HepG2 (cell line): ENCODE data around the gene NCAPD2. TPM values are rescaled to one million over a fixed set of nuclear protein-coding genes. Genes with fewer than 3 reads are reported as not detected.

Experiments
- CAMTA2 ChIP-seq: sonication (generic); formaldehyde crosslinking; IDR thresholded peaks from 2 replicates; pipeline ENCODE4 v1.4.0; 2020; ENCODE audit warnings: mild to moderate bottlenecking, missing genetic modification reagents, borderline replicate concordance
- CBX1 ChIP-seq: IDR thresholded peaks from one replicate; pipeline ENCODE4 v1.6.1; 2016; ENCODE audit warnings: antibody characterized with exemption, low read depth
- FLYWCH1 ChIP-seq: sonication (generic); formaldehyde crosslinking; IDR thresholded peaks from 2 replicates; pipeline ENCODE4 v1.8.1; 2023; ENCODE audit warnings: mild to moderate bottlenecking, missing genetic modification reagents
- GTF3A ChIP-seq: sonication (generic); formaldehyde crosslinking; conservative IDR thresholded peaks from 2 replicates; pipeline ENCODE4 v1.4.0; 2020; ENCODE audit warnings: mild to moderate bottlenecking, missing genetic modification reagents
- HNF4A ChIP-seq: sonication (generic); formaldehyde crosslinking; IDR thresholded peaks from 2 replicates; pipeline ENCODE4 v1.4.0; 2020; ENCODE audit warnings: missing genetic modification reagents
- IKZF1 ChIP-seq: fragments of 450-650 bp; IDR thresholded peaks from 2 replicates; pipeline ENCODE4 v1.7.1; 2016
- KDM3A ChIP-seq: IDR thresholded peaks from 2 replicates; pipeline ENCODE4 v1.6.1; 2018; ENCODE audit warnings: low read depth, missing compliant biosample characterization
- KLF11 ChIP-seq: IDR thresholded peaks from 2 replicates; pipeline ENCODE4 v1.6.1; 2016; ENCODE audit warnings: missing compliant biosample characterization
- KLF13 ChIP-seq: sonication (generic); formaldehyde crosslinking; IDR thresholded peaks from 2 replicates; pipeline ENCODE4 v1.4.0; 2020; ENCODE audit warnings: mild to moderate bottlenecking, missing genetic modification reagents
- LCORL ChIP-seq, 2 experiments: fragments of 450-650 bp in 1 of 2; sonication (generic) in 1 of 2; formaldehyde crosslinking in 1 of 2; IDR thresholded peaks; 2 replicates each; pipeline versions ENCODE4 v1.5.0 to v1.6.1; 2017 to 2020; ENCODE audit warnings: antibody characterized with exemption in 1 of 2, missing genetic modification reagents in 1 of 2
- NFKB2 ChIP-seq: sonication (generic); formaldehyde crosslinking; IDR thresholded peaks from 2 replicates; pipeline ENCODE4 v1.4.0; 2020; ENCODE audit warnings: missing genetic modification reagents, borderline replicate concordance
- NFKBIZ ChIP-seq: IDR thresholded peaks from 2 replicates; pipeline ENCODE4 v1.6.1; 2018; ENCODE audit warnings: missing genetic modification reagents, missing compliant biosample characterization
- NR2F6 ChIP-seq, 2 experiments: IDR thresholded peaks; 2 replicates each; pipeline ENCODE4 v1.6.1; 2016; ENCODE audit warnings: antibody characterized with exemption in 1 of 2, mild to moderate bottlenecking in 1 of 2
- PLRG1 ChIP-seq: fragments of 450-650 bp; conservative IDR thresholded peaks from 2 replicates; pipeline ENCODE4 v1.6.1; 2016
- POLR2G ChIP-seq: fragments of 200-400 bp; formaldehyde crosslinking; IDR thresholded peaks from 2 replicates; pipeline ENCODE4 v1.6.1; 2018; ENCODE audit warnings: mild to moderate bottlenecking, low read depth, low read length, moderate library complexity
- RFX5 ChIP-seq: IDR thresholded peaks from 2 replicates; pipeline ENCODE4 v1.6.1; 2011; ENCODE audit warnings: low read depth, low read length, improper control_type of control experiment
- SPEN ChIP-seq: sonication (generic); formaldehyde crosslinking; IDR thresholded peaks from 2 replicates; pipeline ENCODE4 v1.5.1; 2020; ENCODE audit warnings: low read depth, mild to moderate bottlenecking, missing genetic modification reagents
- XBP1 ChIP-seq: sonication (generic); formaldehyde crosslinking; IDR thresholded peaks from 2 replicates; pipeline ENCODE4 v1.5.0; 2020; ENCODE audit warnings: missing genetic modification reagents
- ZBTB20 ChIP-seq: sonication (generic); formaldehyde crosslinking; IDR thresholded peaks from 2 replicates; pipeline ENCODE4 v1.8.1; 2023; ENCODE audit warnings: missing genetic modification reagents, low read depth, mild to moderate bottlenecking, borderline replicate concordance
- ZFP90 ChIP-seq: sonication (generic); formaldehyde crosslinking; IDR thresholded peaks from 2 replicates; pipeline ENCODE4 v1.8.0; 2022; ENCODE audit warnings: missing genetic modification reagents, mild to moderate bottlenecking, inconsistent platforms, borderline replicate concordance
- ZKSCAN5 ChIP-seq: sonication (generic); formaldehyde crosslinking; IDR thresholded peaks from 2 replicates; pipeline ENCODE4 v1.5.1; 2020; ENCODE audit warnings: mild to moderate bottlenecking, missing genetic modification reagents
- ZMAT3 ChIP-seq: sonication (generic); formaldehyde crosslinking; conservative IDR thresholded peaks from 2 replicates; pipeline ENCODE4 v1.7.0; 2021; ENCODE audit warnings: missing genetic modification reagents
- ZNF143 ChIP-seq: sonication (generic); formaldehyde crosslinking; IDR thresholded peaks from 2 replicates; pipeline ENCODE4 v1.4.0; 2020; ENCODE audit warnings: missing genetic modification reagents
- ZNF235 ChIP-seq: sonication (generic); formaldehyde crosslinking; IDR thresholded peaks from 2 replicates; pipeline ENCODE4 v1.8.1; 2023; ENCODE audit warnings: mild to moderate bottlenecking, missing genetic modification reagents, borderline replicate concordance
- ZNF556 ChIP-seq: sonication (generic); formaldehyde crosslinking; IDR thresholded peaks from 2 replicates; pipeline ENCODE4 v1.4.0; 2020; ENCODE audit warnings: mild to moderate bottlenecking, missing genetic modification reagents, borderline replicate concordance
- ZNF607 ChIP-seq: sonication (generic); formaldehyde crosslinking; IDR thresholded peaks from 2 replicates; pipeline ENCODE4 v1.5.1; 2020; ENCODE audit warnings: missing genetic modification reagents, mild to moderate bottlenecking, borderline replicate concordance
- ZNF761 ChIP-seq: sonication (generic); formaldehyde crosslinking; conservative IDR thresholded peaks from 2 replicates; pipeline ENCODE4 v1.4.0; 2020; ENCODE audit warnings: mild to moderate bottlenecking, missing genetic modification reagents
- ZNF766 ChIP-seq: sonication (generic); formaldehyde crosslinking; IDR thresholded peaks from 2 replicates; pipeline ENCODE4 v1.5.0; 2020; ENCODE audit warnings: missing genetic modification reagents, borderline replicate concordance
- ZNF768 ChIP-seq: sonication (generic); formaldehyde crosslinking; IDR thresholded peaks from 2 replicates; pipeline ENCODE4 v1.4.0; 2020; ENCODE audit warnings: missing genetic modification reagents
- ZNF776 ChIP-seq: sonication (generic); formaldehyde crosslinking; IDR thresholded peaks from 2 replicates; pipeline ENCODE4 v1.4.0; 2020; ENCODE audit warnings: mild to moderate bottlenecking, missing genetic modification reagents
- ZNF839 ChIP-seq: sonication (generic); formaldehyde crosslinking; IDR thresholded peaks from 2 replicates; pipeline ENCODE4 v1.4.0; 2020; ENCODE audit warnings: missing genetic modification reagents, mild to moderate bottlenecking, borderline replicate concordance
- polyA plus RNA-seq, 8 experiments: library from polyadenylated mRNA; depleted of rRNA in 3 of 8; stranded (reverse) in 7 of 8; unstranded in 1 of 8; fragments of >200 nt; fragmentation: Illumina TruSeq in 4 of 8; extraction: Trizol in 4 of 8; gene quantifications; 2 replicates each; pipeline versions ENCODE4 v1.2.1 to v1.2.3, GENCODE V29; 2011 to 2016; ENCODE audit warnings: low read depth in 4 of 8, missing spikeins in 1 of 8, mixed read lengths in 1 of 8; ENCODE audit not compliant: insufficient read depth in 1 of 8
- total RNA-seq, 5 experiments: library from RNA; depleted of rRNA; stranded (reverse); fragments of >200 nt; fragmentation: Illumina TruSeq; extraction: Trizol; gene quantifications; 2 replicates each; pipeline ENCODE4 v1.2.3, GENCODE V29; 2016; ENCODE audit warnings: low read depth in 1 of 5
- TF ChIP-seq, protein P1 (sequence below): sonication (generic); formaldehyde crosslinking; conservative IDR thresholded peaks from 2 replicates; pipeline ENCODE4 v1.4.0; 2020; ENCODE audit warnings: missing genetic modification reagents

Gene NCAPD2
- total and polyA plus RNA-seq, 2 of the 13 experiments (the other 11 are each of a cell fraction or from before 2014, with no cell fraction given) = 51.1 to 65.6 TPM

DNA sequence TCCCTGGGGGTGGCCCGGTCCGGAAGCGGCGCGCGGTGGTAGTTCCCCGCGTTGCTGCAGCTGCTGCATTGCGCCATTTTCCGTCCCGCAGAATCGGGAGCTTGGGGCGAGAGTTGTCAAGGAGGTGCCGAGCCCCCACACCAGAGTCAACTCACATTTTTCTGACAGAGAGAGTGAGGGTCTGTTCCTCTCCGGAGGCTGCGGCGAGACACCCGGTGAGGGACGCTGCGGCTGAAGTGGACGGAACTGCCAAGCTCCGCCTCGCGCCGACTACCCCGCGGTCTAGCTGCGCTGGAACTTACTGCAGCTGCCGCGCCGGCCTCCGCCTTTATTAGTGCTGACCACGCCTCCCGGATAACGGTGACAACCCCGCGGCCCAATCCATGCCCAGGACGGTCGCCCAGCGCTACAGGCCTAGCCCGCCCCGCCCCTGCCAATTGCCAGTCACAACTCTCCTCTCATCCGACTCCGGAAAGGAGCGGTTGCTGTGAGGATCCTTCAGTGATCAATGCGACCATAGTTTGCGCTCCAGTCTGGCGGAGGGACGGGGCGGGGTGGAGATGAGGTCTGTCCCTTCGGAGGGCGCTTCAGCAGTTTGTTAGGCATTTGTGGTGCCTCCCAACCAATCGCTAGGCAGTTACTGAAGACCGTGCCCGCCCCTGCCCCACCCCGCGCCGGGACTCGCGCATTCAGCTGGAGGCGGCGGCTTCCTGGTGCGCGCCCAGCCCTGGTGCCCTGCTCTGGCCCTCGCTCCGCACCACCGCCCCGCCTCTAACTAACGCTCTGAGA, 23.3 kb upstream of the NCAPD2 start, which contains the start of gene VAMP1 (continued):
- TF ChIP-seq, protein P1, sequence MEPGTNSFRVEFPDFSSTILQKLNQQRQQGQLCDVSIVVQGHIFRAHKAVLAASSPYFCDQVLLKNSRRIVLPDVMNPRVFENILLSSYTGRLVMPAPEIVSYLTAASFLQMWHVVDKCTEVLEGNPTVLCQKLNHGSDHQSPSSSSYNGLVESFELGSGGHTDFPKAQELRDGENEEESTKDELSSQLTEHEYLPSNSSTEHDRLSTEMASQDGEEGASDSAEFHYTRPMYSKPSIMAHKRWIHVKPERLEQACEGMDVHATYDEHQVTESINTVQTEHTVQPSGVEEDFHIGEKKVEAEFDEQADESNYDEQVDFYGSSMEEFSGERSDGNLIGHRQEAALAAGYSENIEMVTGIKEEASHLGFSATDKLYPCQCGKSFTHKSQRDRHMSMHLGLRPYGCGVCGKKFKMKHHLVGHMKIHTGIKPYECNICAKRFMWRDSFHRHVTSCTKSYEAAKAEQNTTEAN (CRISPR knock-in tag) = 0 out of 2 replicates have a peak, but pooled peaks have one; percentile 23
- TF ChIP-seq ZBTB20 (CRISPR knock-in tag) = 0 out of 2 replicates have a peak, but pooled peaks have one; percentile 60
- peak; percentile 73 for TF ChIP-seq NFKBIZ (CRISPR knock-in tag)
- no peak for TF ChIP-seq PLRG1
- TF ChIP-seq CAMTA2 = 0 out of 2 replicates have a peak, but pooled peaks have one; percentile 81
- peak; percentile 71; the same call in 1 of the 2 replicates for TF ChIP-seq ZNF768 (CRISPR knock-in tag)
- TF ChIP-seq ZNF556 (CRISPR knock-in tag) = no peak; the same call in 1 of the 2 replicates
- no peak for TF ChIP-seq XBP1 (CRISPR knock-in tag)
- no peak for TF ChIP-seq FLYWCH1
- 0 out of 2 replicates have a peak, but pooled peaks have one; percentile 82 for TF ChIP-seq ZNF761 (CRISPR knock-in tag)
- TF ChIP-seq HNF4A (CRISPR knock-in tag) = no peak
- TF ChIP-seq ZNF235 (CRISPR knock-in tag) = peak; percentile 71; the same call in 1 of the 2 replicates
- no peak for TF ChIP-seq GTF3A (CRISPR knock-in tag)
- TF ChIP-seq NFKB2 = no peak; the same call in 1 of the 2 replicates
- TF ChIP-seq ZNF143 (CRISPR knock-in tag) = no peak; the same call in 1 of the 2 replicates
- TF ChIP-seq KDM3A (CRISPR knock-in tag) = peak; percentile 84; the same call in 1 of the 2 replicates
- TF ChIP-seq KLF11 (CRISPR knock-in tag) = peak; percentile 80
- TF ChIP-seq IKZF1 = no peak
- TF ChIP-seq NR2F6 (IDR thresholded peaks at IDR 0.05) = no peak
- no peak for TF ChIP-seq NR2F6 (CRISPR knock-in tag; IDR thresholded peaks at IDR 0.05)
- peak; percentile 87 for TF ChIP-seq ZMAT3
- peak; percentile 75 for TF ChIP-seq ZNF776 (CRISPR knock-in tag)
- TF ChIP-seq CBX1 = peak; percentile 78
- no peak; the same call in 1 of the 2 replicates for TF ChIP-seq ZNF766 (CRISPR knock-in tag)
- peak; percentile 100 for TF ChIP-seq POLR2G
- peak; percentile 49; the same call in 1 of the 2 replicates for TF ChIP-seq ZNF839 (CRISPR knock-in tag)
- no peak for TF ChIP-seq LCORL (IDR thresholded peaks at IDR 0.05)
- peak; percentile 73 for TF ChIP-seq LCORL (CRISPR knock-in tag; IDR thresholded peaks at IDR 0.05)
- TF ChIP-seq ZNF607 (CRISPR knock-in tag) = no peak; the same call in 1 of the 2 replicates
- peak; percentile 67; the same call in 1 of the 2 replicates for TF ChIP-seq SPEN (CRISPR knock-in tag)
- no peak for TF ChIP-seq ZKSCAN5 (CRISPR knock-in tag)
- 0 out of 2 replicates have a peak, but pooled peaks have one; percentile 35 for TF ChIP-seq RFX5
- TF ChIP-seq ZFP90 (CRISPR knock-in tag) = no peak
- TF ChIP-seq KLF13 (CRISPR knock-in tag) = no peak
